Measurements from ENCODE around the gene SCN10A. TPM values are rescaled to one million over a fixed set of nuclear protein-coding genes. Genes with fewer than 3 reads are reported as not detected.

Gene SCN10A
- total RNA-seq, 4 donors from 2014 or later: not detected

- DNase-seq: no peak
- Histone ChIP-seq H3K27ac (no peak overlapping the region), H3K36me3 (no peaks in the 10 kb centered on the region), H3K27me3 (peaks cover 0 to 93% (median 6%) of the 10 kb centered on the region in 4 donors), H3K4me3 (peak overlapping the region; percentile 35 to 72 (median 50)), H3K4me1 (peaks cover 10 to 25% (median 11%) of the 10 kb centered on the region in 3 donors), H3K9me3 (no peaks in the 10 kb centered on the region)
- 15 to 26% methylated on average over 5 to 6 of the region's 56 CpGs for WGBS, 2 donors
- intact Hi-C loops (cut with DNase I): no loop called here
- TF ChIP-seq POLR2A (IDR thresholded peaks at IDR 0.05) (no peak), CTCF (IDR thresholded peaks at IDR 0.05) (no peak)
Observed at GRCh38 chr3:38648659-38649499, 167.1 kb downstream of the SCN10A start.

- WGBS, 2 donors: 84 to 98% methylated on average over 4 to 7 of the region's 7 CpGs
- H3K36me3 ChIP-seq: no peaks in the 10 kb centered on the region
- peaks cover 0 to 93% (median 6%) of the 10 kb centered on the region in 4 donors for H3K27me3 ChIP-seq
Observed at GRCh38 chr3:38648024-38648658, 167.9 kb downstream of the SCN10A start.

GRCh38 chr3:38647217-38647970, 168.6 kb downstream of the SCN10A start:
- H3K27ac ChIP-seq: no peak overlapping the region
- no peaks in the 10 kb centered on the region for H3K36me3 ChIP-seq
- peaks cover 0 to 90% (median 6%) of the 10 kb centered on the region in 4 donors for H3K27me3 ChIP-seq
- H3K9me3 ChIP-seq: no peaks in the 10 kb centered on the region
- DNase-seq: no peak
- intact Hi-C loops (cut with DNase I): no loop called here
- TF ChIP-seq CTCF (IDR thresholded peaks at IDR 0.05): no peak
- H3K4me1 ChIP-seq: peaks cover 10 to 25% (median 11%) of the 10 kb centered on the region in 3 donors
- H3K4me3 ChIP-seq: no peak overlapping the region
- 92 to 94% methylated on average over 6 to 7 of the region's 7 CpGs for WGBS, 2 donors

More at GRCh38 chr3:38648024-38648658, 167.9 kb downstream of the SCN10A start:
- H3K4me3 ChIP-seq: no peak overlapping the region
- no peak overlapping the region for H3K27ac ChIP-seq
- H3K4me1 ChIP-seq: peaks cover 10 to 25% (median 11%) of the 10 kb centered on the region in 3 donors
- TF ChIP-seq CTCF (IDR thresholded peaks at IDR 0.05): no peak
- TF ChIP-seq POLR2A (IDR thresholded peaks at IDR 0.05): no peak
- intact Hi-C loops (cut with DNase I): no loop called here
- no peaks in the 10 kb centered on the region for H3K9me3 ChIP-seq
- no peak for DNase-seq

Other genes starting within 250 kb of the SCN10A start
- under 1 TPM in 3 of 4 donors, not detected in 1; 0.09 to 0.38 (median 0.18) TPM for gene SCN5A, start 166.5 kb downstream of the SCN10A start, total RNA-seq
- gene SCN11A, start 235.7 kb upstream of the SCN10A start, total RNA-seq: under 1 TPM in 2 of 4 donors, not detected in 2; under 0.01 to 0.04 TPM
- 10 to 100 TPM in 3 of 4 donors, 1 to 10 TPM in 1; 9.7 to 25.9 (median 19.4) TPM for gene WDR48, start 235.8 kb upstream of the SCN10A start, total RNA-seq

Measured in esophagus squamous epithelium (tissue), 5 donors.